GM21528 (cell line): Measurements from ENCODE around the gene CACNB2.
"Not testable (repeated sequence)": the region's sequence is repeated elsewhere in the genome, so short reads cannot be mapped to it uniquely, and the experiment has no call there.

Source experiments
- ATAC-seq: cut with Tn5 transposase; IDR thresholded peaks from one replicate; pipeline ENCODE4 v1.9.1; 2021; ENCODE audit warnings: mild to moderate bottlenecking, moderate library complexity; ENCODE audit not compliant: unreplicated experiment, low FRiP score

Gene CACNB2

DNA sequence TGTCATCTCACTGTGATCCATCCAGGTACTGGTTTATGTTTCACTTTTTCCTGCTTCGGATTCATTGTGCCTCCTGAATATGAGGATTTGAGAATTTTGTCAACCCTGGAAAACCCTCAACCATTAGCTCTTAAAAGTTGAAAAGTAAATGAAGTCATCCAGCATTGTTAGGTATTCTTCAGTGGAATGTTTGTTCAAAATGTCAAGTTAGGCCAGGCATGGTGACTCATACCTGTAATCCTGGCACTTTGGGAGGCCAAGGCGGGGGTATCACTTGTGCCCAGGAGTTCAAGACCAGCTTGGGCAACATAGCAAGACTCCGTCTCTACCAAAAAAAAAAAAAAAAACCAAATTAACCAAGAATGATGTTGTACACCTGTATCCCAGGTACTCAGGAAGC lies 289.1 kb downstream of the CACNB2 start:
- no peak for ATAC-seq

DNA sequence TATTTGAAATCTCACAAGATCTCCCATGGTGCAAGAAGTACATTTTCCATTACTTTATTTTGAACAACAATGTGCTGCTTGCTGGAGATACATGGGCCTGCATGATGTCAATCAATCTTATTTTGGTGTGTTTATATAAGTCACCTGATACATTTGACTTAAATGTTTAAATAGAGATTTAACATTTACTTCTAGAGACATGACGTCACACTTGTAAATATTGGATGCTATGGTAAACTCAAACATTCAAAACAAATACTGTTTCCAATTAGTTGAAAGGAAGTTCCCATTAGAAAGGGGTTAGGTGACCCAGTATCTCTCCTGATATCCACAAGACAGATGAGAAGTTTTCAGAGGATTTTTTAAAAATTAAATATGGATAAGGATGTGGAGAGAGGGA lies 296.7 kb downstream of the CACNB2 start:
- ATAC-seq: no peak

- ATAC-seq: no peak
Measured at GRCh38 chr10:18437486-18437885, 297.3 kb downstream of the CACNB2 start.

DNA sequence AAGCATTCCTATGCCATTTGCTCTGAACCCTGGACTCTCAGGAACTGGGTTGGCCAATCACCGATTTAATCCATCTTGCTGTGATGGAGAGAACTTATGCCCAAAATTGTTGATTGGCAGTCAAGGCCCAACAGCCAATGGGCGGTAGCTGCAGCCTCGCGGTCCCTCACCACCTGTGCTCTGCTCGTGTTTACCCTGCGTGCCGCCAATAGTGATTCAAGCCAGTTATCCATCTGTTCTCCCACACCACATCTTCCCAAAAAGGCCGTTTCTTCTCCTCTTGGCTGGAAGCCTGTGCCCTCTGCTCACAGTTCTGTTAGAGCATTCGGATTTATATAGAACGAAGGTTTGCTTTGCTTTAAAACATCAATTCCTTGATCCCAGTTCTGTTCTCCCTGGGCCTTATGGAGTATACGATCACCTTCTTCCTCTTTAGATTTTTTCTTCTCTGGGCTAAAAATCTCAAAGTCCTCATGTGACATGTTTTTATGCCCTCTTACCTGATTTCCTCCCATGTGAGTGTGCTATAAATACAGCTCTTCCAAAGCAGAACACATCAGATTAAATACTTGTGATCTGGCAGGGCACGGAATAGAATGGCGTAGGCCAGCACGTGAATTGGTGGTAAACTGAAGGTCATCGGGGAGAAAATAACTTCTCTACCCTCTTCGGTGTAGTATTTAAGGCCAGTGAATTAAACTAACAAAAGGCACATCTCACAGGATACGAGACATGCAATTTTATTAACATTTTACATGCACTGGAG lies 298.3 kb downstream of the CACNB2 start:
- ATAC-seq: no peak

- ATAC-seq: no peak
Measured at GRCh38 chr10:18439601-18440000, 299.4 kb downstream of the CACNB2 start.

- not testable (repeated sequence) for ATAC-seq
Measured at GRCh38 chr10:18445635-18446034, 305.4 kb downstream of the CACNB2 start.

- no peak for ATAC-seq
Measured at GRCh38 chr10:18446205-18446604, 306.0 kb downstream of the CACNB2 start.

DNA sequence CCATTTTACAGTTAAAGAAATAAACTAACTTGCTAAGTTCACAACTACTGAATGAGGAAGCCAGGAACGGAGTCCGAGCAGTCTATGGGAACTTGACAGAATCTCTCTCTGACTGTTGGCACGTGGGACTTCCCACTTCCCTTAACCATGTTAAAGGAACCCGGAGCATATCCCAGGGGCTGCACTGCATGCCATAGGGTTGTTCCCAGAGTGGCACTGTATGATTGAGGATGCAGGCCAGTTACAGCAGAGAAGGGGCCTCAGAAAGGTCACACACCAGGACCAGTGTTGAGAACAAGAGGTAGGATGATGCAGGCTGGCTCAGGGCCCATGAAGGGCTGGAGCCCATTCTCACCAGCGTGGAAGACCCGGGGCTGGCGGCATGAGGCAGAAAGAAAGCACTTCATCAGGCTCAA lies 309.4 kb downstream of the CACNB2 start:
- ATAC-seq: no peak

GRCh38 chr10:18450298-18450697 lies 310.1 kb downstream of the CACNB2 start:
- ATAC-seq: no peak

DNA sequence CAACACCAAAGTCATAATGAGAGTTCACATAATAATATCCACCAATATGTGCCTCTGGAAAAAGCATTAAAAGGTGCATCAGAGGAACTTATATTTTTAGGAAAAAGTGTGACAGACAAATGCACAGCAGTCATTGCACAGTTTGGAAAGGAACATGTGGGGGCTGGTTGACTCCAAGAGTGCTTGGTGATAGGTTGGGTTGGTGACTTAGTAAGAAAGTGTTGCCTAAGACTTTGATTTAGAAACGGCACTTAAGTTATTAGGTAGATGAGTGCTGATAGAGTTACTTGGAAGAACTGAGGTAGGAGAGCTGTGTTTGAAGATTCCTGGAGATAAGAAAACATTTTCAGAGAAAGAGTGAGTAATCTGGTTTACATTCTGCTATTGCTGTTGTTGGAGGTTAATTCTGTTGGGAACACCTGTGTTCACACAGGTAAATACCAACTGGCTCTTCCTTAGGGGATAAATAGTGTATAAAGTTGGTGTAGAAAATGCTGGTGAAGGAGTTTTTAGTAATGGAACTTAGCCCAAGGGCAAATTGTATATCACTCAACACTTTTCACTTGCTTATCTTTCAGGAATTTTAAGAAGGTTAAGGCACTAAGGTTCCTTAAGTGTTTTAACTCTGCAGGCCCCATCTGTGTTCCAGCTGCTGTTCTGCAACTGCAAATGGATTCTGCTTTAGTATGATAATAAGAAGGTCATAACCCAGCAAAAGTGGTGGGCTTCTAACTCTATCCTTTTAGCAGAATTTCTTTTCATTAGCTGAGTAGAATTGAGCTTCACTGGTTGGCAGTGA lies 315.1 kb downstream of the CACNB2 start:
- no peak for ATAC-seq

DNA sequence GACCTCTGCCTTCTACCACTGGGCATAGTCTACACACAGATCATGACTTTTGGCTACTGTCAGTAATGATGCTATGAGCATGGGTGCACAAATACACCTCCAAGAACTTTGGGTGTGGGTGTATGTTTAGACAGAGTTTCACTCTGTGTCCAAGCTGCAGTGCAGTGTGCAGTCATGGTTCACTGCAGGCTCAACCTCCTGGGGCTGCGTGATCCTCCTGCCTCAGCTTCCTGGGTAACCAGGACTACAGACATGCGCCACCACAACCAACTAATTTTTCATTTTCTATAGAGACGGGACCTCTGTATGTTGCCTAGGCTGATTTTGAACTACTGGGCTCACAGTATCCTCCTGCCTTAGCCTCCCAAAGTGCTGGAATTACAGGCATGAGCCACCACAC lies 316.8 kb downstream of the CACNB2 start:
- ATAC-seq: peak; percentile 99

GRCh38 chr10:18460032-18460431 lies 319.8 kb downstream of the CACNB2 start:
- no peak for ATAC-seq

DNA sequence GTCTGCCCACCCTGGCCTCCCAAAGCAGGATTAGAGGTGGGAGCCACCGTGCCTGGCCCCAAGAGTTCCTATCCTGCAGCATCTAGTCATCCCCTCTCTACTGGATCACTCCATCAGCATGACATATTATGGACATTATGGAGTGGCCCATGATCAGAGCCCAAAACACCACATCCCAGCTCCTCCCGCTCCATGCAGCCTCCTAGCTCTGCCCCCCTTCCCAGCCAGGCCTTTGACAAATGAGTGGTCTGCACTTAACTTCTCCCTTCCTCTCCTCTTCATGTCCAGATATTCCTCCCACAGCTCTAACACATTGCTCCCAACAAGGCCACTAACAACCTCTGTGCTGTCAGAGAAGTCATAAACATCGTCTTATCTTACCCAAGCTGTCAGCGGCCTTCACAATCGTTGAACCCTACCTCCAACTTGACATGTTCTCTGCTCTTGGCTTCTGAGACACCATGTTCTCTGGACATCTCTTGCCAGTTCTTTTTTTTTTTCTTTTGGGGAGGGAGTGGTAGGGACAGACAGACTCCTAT lies 323.5 kb downstream of the CACNB2 start:
- no peak for ATAC-seq

DNA sequence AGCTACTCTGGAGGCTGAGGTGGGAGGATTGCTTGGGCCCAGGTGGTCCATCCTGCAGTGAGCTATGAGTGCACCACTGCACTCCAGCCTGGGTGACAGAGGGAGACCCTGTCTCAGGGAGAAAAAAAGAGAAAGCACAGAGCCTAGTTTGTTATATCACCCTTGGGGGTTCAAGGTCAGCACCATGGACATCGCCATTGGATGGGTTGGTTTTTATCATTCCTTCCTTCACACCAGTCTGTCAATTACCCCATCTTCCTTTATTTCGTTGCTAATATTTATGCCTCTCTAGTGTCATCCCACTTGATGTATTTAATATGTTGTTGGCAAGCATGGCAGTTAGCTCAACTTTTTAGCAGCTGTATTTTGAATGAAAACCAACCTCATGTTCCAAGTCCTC lies 328.9 kb downstream of the CACNB2 start:
- ATAC-seq: no peak

- ATAC-seq: no peak
Measured at GRCh38 chr10:18472977-18473376, 332.8 kb downstream of the CACNB2 start.

GRCh38 chr10:18473424-18474117 lies 333.3 kb downstream of the CACNB2 start:
- no peak for ATAC-seq

GRCh38 chr10:18474118-18474455 lies 333.9 kb downstream of the CACNB2 start:
- ATAC-seq: no peak

GRCh38 chr10:18476076-18476647 lies 335.9 kb downstream of the CACNB2 start:
- no peak for ATAC-seq

GRCh38 chr10:18478354-18478753 lies 338.1 kb downstream of the CACNB2 start:
- ATAC-seq: no peak

DNA sequence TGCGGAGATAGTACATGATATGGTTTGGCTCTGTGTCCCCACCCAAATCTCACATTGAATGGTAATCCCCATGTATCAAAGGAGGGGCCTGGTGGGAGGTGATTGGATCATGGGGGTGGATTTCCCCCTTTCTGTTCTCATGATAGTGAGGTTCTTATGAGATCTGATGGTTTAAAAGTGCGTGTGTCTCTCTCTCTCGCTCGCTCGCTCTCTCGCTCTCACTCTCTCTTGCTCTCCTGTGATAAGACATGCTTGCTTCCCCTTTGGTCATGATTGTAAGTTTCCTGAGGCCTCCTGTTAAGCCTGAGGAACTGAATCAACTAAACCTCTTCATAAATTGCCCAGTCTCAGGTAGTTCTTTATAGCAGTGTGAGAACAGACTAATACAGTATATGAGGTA lies 339.3 kb downstream of the CACNB2 start:
- ATAC-seq: no peak
